Midbrain (tissue), 1 donor: ENCODE data around the gene PTPA.

Experiments used
- DNase-seq: peaks from one replicate; lab custom pipeline; 2025; lab: John Stamatoyannopoulos, UW

PTPA gene

DNA sequence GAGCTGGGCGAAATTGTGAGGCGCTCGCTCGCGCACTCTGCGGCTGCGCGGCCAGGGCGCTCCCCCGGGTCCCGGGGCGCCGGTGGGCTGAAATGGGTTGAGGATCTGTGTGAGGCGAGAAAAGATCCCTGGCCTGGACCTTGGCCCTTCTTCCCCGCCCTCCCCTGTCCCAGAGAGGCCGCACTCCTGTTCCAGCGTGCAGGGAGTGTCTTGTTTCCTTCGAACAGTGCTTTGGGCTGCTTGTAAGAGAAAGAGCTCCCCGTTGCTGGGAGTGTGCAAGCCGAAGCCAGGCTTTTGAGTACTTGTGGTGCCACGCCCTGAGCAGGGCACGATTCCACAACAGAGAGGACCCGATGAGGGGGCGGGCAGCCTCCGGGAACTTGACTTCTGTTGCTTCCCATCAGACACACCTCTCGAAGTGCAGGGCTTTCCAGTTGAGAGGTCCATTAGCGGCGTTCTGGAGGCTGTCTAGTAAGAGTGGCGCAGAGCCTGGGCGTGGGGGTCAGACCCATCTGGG, 29.8 kb upstream of the PTPA start:
- no peak for DNase-seq

DNA sequence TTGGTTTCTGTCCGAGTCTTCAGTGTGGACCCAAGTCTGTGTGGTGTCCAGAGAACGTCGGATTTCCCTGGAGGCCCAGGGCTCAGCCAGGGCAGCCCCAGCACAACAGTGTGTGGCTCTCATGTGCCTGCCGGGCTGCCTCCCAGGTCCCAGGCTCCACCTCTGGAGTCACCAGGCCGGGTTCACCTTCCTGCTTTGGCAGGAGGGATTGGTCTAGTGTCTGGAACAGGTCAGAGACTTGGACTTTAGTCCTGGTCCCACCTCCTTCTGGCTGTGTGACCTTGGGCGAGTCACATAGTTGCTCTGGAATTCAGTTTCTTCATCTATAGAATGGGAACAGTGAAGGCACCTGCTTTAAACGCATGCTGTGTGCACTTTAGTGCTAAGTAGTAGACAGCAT, 27.1 kb upstream of the PTPA start:
- no peak for DNase-seq

DNA sequence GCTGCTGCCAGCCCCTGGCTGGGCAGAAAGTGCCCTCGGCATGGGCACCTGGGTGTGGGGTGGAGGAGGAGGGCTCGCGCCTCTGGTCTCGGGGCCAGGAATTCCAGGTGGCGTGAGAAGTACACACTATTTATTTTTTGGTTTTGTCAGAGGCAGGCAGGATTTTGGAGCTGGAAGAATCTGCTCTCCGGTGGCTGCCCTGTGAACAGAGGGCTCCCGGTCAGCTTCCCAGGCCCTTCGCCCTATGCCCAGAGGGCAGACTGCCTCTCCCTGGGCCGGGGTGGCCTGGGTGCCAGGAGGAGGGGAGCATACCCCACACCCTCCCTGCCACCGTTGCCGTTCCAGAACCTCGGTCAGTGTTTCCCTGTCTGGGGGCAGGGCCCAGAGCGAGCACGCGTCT, 22.0 kb upstream of the PTPA start:
- DNase-seq, result no peak

DNA sequence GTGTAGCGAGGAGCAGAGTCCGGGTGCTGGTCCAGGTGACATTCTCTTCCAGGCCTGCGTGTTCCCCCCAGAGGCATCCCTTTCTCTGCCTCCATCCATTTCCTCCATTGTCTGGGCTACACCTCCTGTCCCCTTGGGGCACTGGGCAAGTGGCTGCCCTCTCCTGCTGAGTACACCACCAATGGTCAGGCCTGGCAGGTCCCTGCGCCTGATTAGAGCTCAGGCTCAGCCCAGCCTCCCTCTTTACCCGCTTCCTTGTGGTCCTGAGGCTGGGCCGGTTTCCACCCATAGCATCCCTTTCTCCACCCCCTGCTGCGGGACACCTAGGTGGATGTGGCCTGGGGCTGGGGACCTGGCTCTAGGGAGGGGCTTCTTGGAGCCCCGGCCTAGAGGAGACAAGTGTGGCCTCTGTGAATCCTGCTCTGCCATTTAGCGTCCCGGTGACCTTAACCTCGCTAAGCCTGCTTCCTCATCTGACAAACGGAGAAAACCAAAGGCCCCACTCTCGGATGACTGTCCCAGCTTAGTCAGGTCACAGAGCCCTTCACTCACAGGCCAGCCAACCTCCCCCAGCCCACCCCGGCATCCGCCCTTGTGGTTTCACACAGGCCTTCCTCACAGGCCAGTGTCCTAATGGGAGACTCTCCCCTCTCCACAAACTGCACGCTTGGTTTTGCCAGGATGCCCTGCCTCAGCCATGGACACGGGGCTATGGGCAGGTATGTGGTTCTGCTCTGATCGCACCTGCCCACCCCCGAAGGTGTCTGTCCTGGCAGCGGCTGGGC, 17.4 kb upstream of the PTPA start:
- no peak for DNase-seq

DNA sequence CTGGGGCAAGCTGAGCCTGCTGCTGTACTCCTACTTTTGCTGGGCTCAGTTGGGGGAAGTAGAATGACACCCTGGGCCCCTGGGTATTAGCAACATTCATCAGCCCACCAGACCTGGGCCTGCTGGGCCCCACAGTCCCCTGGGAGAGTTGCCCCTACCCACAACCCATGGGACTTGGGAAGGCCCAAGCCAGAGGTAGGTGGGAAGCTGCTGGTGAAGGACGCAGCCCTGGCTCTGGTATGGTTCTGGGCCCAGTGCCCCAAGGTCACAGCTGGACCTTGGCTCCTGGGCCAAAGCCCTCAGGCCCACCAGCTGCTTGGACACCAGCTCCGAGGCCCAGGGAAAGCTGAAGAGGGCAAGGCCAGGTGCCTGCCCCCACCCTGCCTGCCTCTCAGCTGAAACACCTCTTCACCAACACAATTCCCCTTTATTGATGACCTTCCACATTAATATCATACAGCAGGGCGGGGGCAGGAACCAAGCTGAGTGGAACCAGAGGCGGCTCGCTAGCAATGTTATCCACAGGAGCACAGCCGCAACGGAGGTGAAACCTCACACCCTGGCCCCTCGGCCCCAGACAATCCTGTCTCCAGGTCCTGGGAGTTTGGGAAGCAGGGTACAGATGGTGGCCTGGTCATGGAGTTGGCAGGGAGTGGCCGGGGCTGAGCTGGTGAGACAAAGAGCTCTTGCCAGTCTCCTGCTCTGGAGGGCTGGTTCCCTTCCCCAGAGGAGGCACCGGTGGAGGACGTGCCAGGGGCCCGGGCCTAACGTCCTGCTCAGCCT, 16.6 kb upstream of the PTPA start:
- no peak for DNase-seq

DNA sequence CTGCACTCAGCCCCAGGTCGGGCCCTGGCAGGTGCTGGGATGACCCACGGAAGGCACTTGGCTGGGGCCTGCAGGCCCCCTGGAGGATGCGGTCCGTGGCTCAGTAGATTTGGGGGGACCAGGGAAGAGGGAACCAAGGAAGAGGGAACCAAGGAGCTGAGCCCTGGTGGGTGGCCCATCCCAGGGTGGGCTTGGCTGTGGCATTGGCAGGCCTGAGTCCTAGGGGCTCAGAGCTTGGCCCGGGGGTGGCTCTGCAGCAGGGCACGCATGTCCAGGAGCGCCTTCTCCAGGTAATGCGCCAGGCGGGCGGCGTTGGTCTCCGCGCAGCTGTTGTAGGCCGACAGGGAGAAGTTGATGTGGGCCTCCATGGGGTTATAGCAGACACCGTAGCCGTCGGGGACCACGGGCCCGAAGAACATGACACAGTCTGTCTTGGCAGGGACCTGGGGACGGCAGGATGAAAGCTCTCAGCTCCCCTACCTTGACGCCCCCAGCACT, 16.0 kb upstream of the PTPA start:
- no peak for DNase-seq

DNA sequence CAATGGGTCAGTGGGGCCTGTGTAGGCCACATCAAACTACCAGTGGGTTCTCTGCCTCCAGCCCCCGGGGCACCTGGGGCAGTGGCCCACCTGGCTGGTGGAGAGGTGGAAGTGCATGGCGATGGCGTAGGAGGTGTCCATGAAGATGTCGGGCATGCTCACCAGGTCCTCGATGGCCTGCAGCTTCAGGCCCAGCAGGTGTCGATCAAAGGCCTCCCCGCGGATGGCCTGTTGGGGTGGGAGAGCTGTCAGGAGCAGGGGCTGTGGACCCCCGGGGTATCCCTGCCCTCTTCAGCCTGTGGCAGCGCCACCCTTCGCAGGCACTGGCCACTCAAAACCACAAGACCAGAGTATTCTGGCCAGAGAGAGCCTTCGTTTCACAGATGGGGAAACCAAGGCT, 15.3 kb upstream of the PTPA start:
- no peak for DNase-seq

DNA sequence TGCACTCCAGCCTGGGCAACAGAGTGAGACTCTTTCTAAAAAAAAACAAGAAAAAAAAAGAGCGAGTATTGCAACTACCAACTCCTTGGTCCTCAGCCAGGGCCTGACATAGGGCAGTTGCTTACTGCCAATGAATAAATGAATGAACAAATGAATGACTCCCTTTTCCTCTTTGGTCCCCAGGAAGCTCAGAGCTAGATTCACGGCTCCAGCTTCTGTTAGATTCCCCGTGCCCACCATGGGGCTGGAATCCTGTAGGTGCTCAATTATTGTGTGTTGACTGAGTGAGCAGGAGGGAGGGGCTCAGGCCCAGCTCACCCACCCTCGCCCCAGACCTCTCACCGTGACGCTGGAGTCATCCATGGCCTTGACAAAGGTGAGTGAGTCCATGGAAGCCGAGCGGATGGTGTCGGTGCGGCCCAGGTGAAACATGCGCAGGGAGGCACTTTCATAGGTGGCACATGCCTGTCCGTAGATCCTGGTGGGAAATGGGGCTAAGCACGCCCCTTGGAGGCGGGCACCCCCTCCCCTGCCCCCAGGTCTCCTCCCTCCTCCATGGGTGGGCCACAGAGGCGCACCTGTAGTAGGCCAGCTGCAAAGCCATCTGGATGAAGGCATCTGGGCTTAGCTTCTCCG, 13.4 kb upstream of the PTPA start:
- no peak for DNase-seq

DNA sequence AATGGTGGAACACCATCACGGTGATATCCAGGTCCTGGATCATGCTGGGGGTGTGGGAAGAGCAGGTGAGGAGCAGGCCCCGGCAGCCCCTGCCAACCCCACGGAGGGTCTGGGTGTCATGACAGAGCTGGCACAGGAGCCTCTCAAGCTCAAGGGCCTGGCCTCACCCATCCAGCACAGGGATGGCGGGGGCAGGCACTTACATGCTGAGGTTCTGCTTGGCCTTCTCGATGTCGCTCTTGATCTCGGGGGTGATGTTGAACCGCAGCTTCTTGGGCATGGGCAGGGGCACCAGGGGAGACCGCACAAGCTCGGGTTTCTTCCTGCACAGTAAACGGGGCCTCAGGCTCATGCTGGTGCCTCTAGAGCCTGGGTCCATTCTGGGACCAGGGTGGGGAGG, 12.9 kb upstream of the PTPA start:
- no peak for DNase-seq

DNA sequence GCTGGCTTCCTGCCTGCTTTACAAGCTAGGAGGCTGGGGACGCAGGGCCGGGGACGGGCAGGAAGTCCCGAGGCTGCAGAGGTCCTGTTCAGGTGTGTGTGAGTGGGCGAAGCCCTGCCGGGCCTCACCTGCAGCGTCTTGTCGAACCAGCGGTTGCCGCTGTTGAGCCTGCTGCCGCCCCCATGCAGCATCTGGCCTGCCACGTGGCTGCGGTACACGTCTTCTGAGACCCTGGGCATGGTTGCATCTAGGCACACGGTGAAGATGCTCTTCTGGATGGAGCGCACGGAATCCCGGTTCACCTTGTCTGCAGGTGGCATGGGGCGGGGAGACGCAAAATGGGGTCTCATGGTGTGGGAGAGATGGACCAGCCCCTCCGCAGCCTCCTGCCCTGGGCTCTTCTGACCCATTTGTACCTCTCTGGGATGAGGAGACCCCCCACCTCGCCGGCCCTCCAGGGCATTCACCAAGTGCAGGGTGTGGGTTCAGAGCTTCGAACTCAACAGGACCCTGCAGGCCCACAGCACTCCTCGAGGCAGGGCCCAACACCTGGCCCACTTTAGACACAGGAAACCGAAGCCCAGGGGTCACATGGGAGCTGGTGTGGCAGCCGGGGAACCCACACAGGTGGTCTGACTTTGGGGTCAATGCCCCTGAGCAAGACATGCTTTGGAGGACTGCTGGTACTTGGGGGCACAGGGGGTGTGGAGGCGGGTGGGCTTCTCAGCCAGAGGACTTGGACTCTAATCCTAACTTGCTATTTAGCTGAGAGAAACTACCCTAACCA, 10.6 kb upstream of the PTPA start:
- no peak for DNase-seq

DNA sequence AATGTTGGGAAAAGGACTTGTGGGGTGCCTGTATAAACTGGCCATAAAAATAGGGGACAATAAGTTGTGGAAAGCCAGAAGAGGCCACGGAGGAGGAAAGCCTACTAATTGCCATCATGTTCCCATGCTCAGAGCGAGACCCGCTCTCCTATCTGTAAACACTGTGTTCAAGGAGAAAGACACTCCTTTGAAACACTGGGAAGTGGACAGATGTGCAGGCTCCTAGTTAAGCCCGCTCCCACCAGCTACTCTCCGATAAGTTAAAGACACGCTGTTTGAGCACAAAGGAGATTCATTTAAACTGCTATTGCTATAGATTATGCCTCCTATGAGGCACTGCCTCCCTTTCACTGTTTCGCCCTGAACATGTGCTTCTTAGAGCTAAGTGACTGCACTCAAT, 9.9 kb upstream of the PTPA start:
- no peak for DNase-seq

DNA sequence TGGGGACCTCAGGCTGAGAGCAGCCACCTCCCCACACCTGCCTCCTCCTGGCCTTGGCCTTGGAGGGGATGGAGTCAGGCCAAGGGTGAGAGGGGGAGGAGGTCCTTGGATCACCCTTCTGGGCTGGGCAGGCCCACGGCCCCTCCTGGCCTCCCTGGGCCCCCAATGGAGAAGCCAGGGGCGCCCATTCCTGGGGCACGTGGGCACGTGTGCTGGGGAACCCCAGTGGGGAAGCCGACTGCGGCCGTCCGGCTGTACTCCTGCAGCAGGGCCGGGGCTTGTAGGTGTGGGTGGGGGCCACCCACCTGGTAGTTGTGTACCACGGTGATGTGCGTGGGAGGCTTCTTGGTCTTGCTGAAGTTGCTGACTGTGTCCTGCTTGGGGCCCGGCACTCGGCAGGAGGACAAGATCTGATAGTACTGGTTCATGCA, 9.1 kb upstream of the PTPA start:
- no peak for DNase-seq

DNA sequence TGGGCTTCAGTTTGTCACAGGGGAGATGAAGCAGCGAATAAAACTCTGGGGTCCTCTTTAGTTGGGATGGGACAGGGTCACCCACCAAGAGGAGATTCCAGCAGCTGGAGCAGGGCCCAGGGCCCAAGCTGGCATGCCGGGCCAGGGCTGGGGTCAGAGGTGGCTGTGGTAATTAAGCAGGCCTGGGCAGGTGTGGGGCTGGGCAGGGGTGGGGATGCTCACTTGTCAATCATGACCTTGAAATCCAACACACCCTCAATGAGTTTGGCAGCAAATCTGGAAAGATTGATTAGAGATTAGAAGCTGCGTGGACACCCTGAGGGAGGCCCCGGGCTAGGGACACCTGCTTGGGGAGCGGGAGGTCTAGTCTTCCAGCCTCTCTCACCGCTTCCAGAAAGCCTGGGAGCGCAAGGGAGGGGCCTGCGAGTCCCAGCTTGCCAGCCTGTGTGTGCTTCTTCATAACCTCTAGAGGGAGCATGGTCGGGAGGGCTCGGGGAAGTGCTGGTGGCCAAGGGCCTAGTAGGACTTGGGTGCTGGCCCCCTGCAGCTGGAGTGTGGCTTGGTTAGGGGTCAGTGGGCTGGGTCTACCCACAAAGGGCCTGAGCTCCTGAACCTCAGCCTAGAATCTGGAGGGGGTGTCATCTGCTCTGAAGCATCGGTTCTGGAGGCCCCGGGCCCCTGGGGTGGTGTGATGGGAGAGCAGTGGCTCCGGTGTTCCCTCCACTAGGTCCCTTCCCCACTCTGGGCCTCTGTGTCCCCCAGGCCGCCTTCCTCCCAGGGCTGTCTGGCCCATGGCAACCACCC, 8.2 kb upstream of the PTPA start:
- peak; percentile 20 for DNase-seq

DNA sequence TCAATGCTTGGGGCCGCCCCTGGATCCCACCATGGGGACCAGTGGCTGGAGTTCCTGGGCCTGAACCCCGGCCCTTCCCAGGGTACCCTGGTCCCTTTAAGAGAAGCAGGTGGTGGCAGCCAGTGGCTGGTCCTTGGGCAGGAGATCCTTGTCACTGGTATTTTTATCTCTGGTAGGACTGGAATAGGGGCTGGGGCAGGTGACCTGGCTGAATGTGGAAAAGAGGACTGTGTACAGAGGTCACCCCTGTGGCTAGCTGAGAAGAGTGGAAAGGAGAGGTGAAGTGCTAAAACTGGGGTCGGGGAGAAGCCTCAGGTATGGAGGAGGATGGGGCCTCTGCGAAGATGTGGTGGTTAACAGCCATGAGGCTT, 7.6 kb upstream of the PTPA start:
- DNase-seq, result no peak

DNA sequence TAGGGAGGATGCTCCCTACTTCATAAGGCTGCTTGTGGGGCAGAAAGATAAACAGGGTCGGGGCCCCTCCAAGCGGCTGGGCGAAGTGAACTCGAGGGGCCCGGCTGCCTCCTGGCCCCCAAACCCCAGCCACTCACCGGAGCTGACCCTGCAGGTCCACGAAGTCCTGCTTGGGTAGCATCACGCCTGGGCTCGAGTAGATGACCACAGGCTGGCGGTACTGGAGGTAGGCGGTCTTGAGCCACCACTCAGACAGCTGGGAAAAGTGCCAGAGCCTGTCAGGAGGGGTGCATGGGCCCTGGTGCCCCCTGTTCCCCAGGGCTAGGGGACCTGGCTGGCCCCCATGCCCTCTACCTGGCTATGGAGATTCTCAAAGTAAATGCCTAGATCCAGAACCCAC, 7.2 kb upstream of the PTPA start:
- DNase-seq, result no peak

DNA sequence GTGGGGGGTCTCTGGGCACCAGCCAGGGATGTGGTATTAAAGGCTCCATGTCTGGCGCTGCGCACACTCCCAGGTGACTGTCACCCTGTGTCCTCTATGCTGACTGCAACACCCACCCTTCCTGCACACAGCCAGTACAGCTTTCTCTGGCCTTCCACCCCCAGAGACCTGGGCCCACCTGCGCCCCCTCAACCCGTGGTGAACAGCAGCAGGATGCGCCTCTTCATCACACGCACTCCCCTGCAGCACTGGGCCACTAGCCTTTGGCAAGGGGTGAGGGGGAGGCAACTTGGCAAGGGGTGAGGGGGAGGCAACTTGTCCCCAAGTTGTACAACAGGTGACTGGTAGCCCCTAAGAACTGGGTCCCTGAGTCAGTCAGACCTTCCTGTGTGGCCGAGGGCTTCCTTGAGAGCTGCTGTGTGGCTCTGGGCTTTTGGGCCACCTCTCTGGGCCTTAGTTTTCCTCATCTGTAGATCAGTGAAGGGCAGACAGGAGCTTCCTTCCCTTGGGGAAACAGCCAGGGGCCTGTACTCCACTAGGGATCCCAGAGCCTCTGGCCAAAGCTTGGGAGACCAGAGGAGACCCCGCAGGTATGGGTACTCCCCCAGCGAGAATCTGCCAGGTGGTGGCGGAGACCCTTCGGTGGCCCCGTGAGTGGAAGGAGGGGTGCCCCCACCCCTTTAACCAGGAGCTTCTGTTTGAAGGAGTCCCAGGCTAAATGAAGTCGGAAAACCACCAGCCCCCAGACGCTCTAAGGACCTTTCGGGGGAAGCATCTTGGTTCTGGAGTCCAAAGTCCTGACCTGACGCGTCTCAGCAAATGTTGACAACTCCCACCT, 5.1 kb upstream of the PTPA start:
- no peak for DNase-seq

DNA sequence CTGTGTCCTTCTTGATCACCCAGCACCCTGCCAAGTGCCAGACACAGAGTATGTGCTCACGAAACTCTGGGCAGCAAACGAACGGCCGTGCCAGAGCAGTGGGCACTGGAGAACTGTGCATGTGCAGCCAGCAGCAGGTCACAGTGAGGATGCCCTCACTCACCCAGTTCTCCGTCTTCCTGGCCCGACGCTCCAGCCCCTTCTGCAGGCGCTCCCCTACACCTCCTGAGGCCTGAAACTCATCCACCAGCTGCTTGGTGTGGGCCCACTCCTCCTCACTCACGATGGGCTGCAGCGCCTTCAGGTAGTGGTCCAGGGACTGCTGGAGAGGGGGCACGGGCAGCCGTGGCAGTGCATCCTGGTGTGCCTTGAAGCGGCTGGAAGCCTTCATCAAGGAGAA, 3.6 kb upstream of the PTPA start:
- no peak for DNase-seq

DNA sequence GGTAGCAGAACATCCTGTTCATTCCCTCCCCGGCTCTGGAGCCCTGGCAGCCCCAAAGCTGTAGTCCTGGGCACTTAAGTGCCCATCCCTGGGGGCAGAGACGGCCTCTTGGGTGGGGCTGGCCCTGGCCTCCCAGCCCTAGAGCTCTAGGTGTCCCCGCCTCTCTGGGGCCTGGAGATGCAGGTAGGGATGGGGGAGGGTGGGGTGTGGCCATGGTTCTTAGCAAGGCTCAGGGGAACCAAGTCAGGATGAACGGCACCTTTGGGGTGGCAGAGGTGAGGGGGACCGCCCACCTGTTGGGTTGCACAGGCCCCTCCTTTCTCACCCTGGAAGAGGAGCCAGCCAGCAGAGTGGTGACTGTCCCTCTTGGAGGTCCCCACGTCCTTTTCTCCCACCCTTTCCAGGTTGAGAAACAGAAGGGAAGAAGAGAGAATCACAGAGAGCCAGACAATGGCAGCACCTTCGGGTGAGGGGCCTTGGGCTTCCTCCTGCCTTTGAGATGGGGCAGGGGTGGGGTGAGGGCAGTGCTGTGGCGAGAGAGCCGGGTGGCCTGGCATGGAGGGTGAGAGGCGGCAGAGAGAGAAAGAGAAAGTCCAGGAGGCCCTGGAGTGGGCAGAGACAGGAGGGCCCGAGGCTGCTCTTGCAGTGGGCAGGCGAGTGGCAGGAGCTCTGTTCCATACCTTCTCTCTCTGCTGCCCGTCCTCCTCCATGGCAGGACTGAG, 3.0 kb upstream of the PTPA start:
- DNase-seq, result no peak

DNA sequence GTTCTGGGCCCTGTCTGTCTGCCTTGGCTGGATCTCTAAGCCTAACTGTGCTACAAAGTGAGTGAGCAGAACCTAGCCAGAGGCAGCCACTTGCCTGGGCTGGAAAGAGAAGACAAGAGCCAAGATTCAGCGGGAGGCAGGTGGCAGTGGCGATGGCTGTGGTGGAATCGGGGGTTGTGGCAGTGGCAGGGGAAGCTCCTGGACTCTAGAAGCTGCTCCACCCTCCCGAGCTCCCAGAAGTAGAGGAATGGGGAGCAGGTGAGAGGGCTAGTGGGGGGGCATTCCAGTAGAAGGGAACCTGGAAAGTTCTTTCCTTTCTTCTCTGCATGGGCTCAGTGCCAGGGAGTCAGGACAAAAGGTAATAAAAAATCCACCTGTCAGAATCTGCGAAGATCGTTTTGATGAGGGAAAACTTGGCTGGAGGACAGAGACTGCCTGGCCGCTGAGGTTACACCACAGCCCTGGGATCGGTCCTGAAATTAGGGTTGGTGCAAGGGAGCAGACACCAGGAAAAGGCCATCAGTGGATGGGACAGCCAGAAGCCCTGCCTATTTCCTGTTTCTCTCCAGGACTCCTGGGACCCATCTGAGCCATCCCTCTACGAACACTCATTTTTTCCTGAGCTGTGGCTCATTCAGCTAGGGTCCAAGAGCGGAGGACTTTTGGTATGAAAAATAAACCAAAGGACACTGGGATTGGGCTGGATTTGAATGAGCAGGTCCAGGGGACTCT, 2.2 kb upstream of the PTPA start:
- DNase-seq, result no peak
